ENCODE measurements around the gene VSIG4. TPM values are rescaled to one million over a fixed set of nuclear protein-coding genes. Genes with fewer than 3 reads are reported as not detected.
"Not testable (repeated sequence)": the region's sequence is repeated elsewhere in the genome, so short reads cannot be mapped to it uniquely, and the experiment has no call there.

VSIG4 gene
- total RNA-seq, 4 donors from 2014 or later, result 269 to 755 (median 401) TPM

GRCh38 chrX:65985211-65985610, 54.7 kb downstream of the VSIG4 start:
- TF ChIP-seq CTCF (IDR thresholded peaks at IDR 0.05), result no peak
- ATAC-seq (ENCODE audit: low FRiP score), result no peak
- no peak for DNase-seq (ENCODE audit: low spot score)

GRCh38 chrX:65977161-65977560, 62.7 kb downstream of the VSIG4 start:
- not testable (repeated sequence) for DNase-seq (ENCODE audit: low spot score); ATAC-seq (ENCODE audit: low FRiP score)

- ATAC-seq (ENCODE audit: low FRiP score), result no peak
- TF ChIP-seq CTCF (IDR thresholded peaks at IDR 0.05), result no peak
- no peak for DNase-seq (ENCODE audit: low spot score)
Observed at GRCh38 chrX:65976161-65976560, 63.7 kb downstream of the VSIG4 start.

- not testable (repeated sequence) for DNase-seq (ENCODE audit: low spot score); ATAC-seq (ENCODE audit: low FRiP score)
Observed at GRCh38 chrX:65975161-65975751, 64.6 kb downstream of the VSIG4 start.

Other genes with a start within 250 kb of the VSIG4 start
- 1 to 10 TPM; 2.8 to 5.5 (median 4.5) TPM for gene HEPH, start 124.2 kb upstream of the VSIG4 start, total RNA-seq